SU-DHL-6 (cell line): ENCODE results near the gene ZNF665.

Experiments
- EZH2phosphoT487 ChIP-seq: fragments of 200-600 bp; sonication (generic), shearing (Covaris generic); conservative IDR thresholded peaks from 2 replicates; pipeline ENCODE4 v1.6.1; 2018; ENCODE audit warnings: mild to moderate bottlenecking, antibody characterized with exemption, low read length, moderate library complexity, mixed read lengths
- TF ChIP-seq, protein P1 (sequence below): fragments of 200-600 bp; sonication (generic); IDR thresholded peaks from one replicate; pipeline ENCODE4 v1.5.1; 2017; ENCODE audit warnings: antibody characterized with exemption, mild to moderate bottlenecking, low read length, moderate library complexity; ENCODE audit not compliant: insufficient read depth, poor library complexity, severe bottlenecking

DNA sequence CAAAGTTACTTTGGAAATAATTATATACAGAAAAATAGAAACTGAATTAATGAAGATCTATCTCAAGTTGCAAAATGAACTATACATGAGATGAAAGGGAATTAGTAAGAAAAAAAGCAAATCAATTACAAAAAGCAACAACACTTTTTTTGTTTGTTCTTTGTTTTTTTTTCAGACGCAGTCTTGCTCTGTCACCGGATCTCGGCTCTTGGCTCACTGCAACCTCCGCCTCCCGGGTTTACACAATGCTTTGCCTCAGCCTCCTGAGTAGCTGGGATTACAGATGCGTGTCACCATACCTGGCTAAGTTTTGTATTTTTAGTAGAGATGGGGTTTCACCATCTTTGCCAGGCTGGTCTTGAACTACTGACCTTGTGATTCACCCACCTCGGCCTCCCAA is 62.7 kb downstream of the ZNF665 start:
- TF ChIP-seq, protein P1, sequence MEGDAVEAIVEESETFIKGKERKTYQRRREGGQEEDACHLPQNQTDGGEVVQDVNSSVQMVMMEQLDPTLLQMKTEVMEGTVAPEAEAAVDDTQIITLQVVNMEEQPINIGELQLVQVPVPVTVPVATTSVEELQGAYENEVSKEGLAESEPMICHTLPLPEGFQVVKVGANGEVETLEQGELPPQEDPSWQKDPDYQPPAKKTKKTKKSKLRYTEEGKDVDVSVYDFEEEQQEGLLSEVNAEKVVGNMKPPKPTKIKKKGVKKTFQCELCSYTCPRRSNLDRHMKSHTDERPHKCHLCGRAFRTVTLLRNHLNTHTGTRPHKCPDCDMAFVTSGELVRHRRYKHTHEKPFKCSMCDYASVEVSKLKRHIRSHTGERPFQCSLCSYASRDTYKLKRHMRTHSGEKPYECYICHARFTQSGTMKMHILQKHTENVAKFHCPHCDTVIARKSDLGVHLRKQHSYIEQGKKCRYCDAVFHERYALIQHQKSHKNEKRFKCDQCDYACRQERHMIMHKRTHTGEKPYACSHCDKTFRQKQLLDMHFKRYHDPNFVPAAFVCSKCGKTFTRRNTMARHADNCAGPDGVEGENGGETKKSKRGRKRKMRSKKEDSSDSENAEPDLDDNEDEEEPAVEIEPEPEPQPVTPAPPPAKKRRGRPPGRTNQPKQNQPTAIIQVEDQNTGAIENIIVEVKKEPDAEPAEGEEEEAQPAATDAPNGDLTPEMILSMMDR = no peak
- no peak for TF ChIP-seq EZH2phosphoT487
